G401.6 (cell line): Measurements from ENCODE around the gene AXIN1.
"Not testable (repeated sequence)": the region's sequence is repeated elsewhere in the genome, so short reads cannot be mapped to it uniquely, and the experiment has no call there.

ENCODE experiments used
- FAIRE-seq: peaks from 2 replicates; lab custom pipeline; 2012; peaks lifted over from hg19 to GRCh38; lab: Jason Lieb, UNC

The AXIN1 gene

DNA sequence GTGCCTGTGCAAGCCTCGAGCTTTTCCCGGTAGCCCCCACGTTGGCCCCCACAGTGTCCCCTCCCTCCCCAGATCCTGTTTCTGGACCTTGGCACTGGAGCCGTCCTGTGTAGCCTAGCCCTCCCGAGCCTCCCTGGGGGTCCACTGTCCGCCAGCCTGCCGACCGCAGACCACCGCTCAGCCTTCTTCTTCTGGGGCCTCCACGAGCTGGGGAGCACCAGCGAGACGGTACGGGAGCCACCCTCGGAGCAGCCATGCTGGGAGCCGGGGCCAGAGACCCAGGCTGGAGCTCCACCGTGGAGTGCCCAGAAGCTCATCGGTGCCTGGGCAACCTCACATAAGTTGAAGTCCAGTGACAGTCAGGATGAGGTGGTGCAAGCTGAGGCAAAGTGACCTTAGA is 88.6 kb downstream of the AXIN1 start:
- FAIRE-seq, result no peak

DNA sequence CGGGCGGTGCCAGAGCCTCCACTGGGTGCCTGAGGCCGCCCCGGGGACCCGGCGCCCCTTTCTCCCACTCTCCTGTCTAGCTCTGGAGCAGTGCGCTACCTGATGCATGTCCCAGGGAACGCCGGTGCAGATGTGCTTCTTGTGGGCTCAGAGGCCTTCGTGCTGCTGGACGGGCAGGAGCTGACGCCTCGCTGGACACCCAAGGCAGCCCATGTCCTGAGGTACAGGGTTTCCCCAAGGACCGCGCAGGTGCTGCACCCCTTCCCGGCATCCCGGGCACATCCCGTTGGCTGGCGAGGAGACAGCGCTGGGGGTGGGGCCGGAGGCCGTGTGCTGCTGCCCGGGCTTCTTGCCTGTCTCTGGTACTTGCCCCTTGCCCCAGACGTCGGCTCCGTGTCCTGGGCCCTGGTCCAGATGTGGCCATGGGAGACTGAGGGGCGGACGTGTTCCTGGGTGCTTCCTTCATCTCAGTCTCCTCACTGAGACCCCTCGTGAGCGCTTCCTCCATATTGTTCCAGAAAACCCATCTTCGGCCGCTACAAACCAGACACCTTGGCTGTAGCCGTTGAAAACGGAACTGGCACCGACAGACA is 89.2 kb downstream of the AXIN1 start:
- FAIRE-seq, result no peak

DNA sequence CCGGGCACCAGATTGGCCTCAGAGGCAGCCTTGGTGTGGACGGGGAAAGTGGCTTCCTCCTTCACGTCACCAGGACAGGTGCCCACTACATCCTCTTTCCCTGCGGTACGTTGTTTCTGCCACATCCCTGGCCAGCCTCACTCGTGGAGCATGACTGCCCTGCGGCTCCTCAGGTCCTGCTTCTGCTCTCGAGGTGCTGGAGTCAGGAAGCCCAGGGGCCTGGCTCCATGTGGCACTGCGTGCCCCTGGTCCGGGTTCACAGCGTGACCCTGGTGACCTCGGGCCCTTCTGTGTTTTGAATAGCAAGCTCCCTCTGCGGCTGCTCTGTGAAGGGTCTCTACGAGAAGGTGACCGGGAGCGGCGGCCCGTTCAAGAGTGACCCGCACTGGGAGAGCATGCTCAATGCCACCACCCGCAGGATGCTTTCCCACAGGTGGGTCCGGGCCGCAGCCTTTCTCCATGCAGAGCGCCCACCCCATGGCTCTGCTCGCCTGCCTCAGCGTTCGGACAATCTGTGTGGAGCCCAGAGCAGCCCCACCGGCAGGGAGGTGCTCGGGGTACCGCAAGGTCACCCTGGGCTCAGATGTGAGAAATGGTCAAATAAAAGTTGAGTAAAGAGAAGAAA is 90.3 kb downstream of the AXIN1 start:
- no peak for FAIRE-seq

DNA sequence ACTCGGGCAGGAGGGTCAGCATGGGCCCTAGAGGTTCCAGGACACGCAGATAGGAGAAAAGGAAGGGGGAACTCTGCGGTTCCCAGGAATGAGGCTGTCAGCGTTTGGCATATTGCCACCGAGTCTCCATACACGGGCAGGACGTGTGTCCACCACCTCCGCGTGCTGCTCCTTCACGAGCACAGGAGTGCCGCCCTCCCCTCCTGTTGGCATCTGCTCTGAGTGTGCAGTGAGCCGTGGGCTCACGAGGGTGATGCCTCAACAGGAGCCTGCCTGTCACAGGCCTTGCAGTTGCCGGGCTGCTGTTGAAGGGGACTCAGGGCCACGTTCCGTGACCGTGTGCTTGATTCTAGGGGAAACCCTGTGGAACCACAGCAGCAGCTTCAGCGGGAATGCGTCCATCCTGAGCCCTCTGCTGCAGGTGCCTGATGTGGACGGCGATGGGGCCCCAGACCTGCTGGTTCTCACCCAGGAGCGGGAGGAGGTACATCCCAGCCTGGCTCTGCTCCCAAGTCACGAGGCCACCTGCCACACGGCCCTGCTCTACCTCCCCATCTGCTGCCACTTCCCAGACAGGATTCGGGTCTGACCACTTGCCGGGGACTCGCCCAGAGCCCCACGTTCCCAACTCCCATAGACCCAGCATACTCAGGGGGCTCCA is 91.4 kb downstream of the AXIN1 start:
- FAIRE-seq, result no peak

DNA sequence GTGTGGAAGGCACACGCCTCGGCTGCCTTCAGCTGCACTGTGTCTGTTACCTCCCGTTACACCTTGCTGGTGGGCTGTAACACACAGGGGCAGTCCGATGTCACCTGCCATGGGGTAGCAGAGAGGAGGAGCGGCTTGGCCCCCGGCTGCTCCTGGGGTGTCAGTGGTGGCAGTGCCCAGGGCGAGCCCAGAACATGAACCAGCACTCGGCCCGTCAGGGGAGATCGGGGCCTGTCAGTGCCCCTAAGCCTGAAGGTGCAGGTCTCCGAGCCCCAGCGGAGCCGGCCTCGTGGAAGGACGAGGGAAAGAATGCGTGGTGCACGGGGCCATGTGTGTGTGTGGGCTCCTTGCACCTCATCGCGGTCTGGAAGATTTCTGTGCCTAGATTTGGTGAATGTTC is 92.2 kb downstream of the AXIN1 start:
- FAIRE-seq, result no peak

DNA sequence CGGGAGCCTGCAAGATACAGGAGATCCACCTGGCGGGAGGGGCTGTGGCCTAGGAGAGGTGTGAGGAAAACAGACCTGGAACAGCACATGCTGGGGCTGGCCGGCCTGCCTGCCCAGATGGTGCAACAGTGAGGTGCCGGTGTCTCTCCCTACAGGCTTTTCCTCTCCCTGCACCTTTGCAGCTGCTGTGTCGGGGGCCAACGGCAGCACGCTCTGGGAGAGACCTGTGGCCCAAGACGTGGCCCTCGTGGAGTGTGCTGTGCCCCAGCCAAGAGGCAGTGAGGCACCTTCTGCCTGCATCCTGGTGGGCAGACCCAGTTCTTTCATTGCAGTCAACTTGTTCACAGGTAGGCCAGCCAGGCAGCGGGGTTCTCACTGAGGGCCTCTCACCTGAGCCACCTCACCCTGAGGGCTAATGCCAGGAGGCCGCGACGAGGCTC is 92.7 kb downstream of the AXIN1 start:
- no peak for FAIRE-seq

DNA sequence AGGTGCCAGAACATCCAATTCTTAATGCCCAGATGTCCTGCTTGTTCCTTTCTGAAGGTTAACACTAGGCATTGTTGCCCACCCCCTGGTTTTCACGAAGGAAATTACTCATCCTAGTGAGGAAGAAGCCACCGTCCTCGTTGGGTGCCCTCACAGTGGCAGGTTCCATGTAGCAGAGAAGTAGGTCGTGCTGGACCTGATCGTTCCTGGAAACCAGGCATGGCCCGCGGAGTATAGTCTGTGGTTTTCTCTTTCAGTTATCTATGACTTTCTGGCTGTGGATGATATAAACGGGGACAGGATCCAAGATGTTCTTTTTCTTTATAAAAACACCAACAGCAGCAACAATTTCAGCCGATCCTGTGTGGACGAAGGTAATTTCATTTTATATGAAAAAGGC is 93.3 kb downstream of the AXIN1 start:
- FAIRE-seq, result no peak

DNA sequence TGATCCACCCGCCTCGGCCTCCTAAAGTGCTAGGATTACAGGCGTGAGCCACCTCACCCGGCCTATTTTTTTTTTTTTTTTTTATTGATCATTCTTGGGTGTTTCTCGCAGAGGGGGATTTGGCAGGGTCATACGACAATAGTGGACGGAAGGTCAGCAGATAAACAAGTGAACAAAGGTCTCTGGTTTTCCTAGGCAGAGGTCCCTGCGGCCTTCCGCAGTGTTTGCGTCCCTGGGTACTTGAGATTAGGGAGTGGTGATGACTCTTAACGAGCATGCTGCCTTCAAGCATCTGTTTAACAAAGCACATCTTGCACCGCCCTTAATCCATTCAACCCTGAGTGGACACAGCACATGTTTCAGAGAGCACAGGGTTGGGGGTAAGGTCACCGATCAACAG is 94.4 kb downstream of the AXIN1 start:
- FAIRE-seq, result not testable (repeated sequence)

DNA sequence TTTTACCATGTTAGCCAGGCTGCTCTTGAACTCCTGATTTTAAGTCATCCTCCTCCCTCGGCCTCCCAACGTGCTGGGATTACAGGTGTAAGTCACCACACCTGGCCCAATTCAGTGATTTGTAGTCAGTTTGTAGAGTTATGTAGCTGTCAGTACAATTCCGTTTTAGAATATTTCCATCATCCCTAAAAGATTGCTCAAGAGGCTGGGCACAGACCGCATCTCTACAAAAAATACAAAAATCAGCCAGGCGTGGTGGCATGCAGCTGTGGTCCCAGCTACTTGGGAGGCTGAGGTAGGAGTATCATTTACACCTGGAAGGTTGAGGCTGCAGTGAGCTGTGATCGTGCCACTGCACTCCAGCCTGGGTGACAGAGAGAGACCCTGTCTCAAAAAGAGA is 97.3 kb downstream of the AXIN1 start:
- no peak for FAIRE-seq

DNA sequence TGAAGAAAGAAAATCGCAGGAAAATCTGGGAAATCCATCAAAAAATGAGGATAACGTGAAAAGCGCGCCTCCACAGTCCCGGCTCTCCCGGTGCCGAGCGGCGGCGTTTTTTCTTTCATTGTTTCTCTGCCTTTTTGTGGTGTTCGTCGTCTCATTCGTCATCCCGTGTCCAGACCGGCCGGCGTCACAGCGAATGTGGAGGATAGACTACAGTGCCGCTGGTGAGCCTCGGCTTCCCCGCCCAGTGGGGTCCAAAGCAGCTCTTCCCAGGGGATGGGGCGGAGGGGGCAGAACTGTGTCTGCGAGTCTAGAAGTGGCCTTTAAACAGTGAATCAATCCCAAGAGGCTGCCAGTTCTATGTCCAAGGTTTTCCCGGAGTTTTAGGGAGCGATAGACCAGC is 98.1 kb downstream of the AXIN1 start:
- no peak for FAIRE-seq

DNA sequence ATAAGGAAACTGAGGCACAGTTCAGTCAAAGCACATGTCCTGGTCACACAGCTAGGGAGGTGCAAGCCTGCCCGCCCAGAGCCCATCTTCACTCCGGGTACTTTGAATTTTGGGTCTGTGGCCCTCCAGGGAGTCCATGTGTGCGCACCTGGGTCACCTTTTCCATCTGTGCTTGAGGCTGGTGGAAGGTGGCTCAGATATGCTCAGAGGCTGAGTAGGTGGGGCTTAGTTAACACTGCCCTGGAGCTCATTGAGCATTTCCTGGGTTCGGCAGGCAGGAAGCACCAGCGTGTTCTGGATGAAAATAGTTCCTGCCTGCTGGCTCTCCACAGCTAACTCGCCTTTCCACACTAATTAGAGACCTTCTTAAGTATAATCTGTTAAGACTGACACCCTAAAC is 98.7 kb downstream of the AXIN1 start:
- no peak for FAIRE-seq

DNA sequence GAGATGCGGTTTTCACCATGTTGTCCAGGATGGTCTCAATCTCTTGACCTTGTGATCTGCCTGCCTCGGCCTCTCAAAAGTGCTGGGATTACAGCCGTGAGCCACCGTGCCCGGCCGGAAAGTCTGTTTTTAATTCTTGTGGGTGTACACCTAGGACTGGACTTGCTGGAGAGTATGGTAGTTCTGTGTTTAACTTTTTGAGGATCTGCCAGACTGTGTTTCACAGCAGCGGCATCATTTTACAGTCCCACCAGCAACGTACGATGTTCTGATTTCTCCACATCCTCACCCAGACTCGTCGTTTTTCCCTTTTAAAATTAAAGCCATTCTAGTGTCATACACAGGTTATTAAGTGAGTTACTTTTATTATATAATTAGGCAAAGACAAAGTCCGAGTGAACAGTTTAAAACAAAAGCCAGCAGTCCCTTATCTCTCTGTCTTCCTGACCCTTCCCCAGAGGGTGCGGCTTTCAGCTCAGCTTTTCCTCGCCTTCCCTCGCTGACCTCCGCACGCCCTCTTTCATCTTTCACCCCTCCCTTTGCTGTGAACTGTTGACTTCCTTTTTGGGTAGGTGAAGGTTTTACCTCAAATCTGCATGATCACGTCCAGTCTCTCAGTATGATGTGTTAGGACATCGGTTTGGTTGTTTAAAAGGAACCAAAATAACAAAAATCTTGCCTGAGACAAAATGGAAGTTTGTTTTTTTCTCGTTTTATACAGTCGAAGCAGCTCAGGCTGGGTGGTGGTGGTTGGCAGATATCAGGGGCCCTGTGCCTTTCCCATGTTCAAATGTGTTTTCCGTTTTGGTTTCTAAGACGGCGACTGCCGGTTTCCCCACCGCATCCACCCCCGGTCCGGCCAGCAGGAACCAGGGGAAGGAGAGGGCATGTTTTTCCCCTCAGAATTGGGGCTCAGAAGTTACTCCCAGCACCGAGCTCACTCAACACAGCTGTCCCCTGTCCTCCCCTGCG is 99.9 kb downstream of the AXIN1 start:
- FAIRE-seq, result no peak

DNA sequence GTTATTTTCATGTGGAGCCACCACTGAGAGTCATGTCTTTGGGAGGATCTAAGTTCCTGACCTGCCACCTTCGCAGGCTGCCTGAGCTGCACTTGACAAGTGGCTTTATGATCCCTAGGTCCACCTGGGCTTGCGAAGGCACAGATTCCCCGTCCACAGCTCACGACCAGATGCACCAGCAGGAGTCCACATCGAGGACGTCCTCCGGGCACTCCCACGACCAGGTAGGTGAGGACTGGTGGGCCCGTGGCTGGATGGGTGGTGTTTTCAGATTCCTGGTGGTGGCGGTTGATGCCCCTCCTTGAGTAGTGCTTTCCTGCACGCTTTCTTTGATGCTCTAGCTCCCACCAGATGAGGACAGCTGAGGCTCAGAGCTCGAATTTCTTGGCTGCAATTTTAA is 103.1 kb downstream of the AXIN1 start:
- FAIRE-seq, result no peak

DNA sequence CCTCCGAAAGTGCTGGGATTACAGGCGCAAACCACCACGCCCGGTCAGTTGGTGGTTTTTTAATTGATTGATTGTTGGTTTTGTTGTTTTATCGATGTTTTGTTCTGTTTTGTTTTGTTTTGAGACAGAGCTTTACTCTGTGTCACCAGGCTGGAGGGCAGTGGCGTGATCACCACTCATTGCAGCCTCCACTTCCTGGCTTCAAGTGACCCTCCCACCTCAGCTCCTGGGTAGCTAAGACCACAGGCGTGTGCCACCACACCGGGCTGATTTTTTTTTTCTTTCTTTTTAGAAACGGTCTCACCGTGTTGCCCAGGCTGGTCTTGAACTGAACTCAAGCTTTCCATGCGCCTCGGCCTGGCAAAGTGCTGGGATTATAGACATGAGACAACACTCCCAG is 105.5 kb downstream of the AXIN1 start:
- no peak for FAIRE-seq

DNA sequence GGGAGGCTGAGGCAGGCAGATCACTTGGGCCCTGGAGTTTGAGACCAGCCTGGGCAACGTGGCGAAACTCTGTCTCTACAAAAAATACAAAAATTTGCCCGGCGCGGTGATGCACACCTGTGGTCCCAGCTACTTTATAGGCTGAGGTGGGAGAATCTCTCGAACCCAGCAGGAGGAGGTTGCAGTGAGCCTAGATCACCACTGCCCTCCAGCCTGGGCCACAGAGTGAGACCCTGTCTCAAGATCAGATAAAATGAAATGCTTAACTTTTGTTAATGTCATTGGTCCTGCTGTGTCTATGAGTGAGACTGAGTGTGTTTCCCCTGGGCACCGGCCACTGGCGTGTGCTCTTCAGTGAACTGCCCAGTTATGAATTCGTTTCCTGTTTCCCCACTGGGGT is 107.4 kb downstream of the AXIN1 start:
- FAIRE-seq, result no peak

DNA sequence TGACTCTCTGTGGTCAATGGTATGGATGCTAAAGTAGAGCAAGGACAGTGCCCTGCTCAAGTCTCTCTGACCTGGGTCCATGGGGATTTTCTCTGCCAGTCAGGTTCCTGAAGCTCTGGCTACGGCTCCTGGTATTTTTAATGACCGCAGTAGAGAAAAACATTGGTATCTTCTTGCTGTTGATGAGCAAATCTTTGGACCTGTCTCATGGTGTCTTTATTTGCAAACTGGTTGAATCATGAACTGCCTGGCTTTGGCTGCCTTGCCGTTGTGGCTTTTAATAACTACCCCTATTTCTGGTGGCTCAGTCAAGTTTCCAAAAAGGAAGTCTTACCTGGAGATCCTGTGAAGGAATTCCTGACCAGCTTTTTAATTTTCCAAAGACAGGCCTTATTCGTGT is 109.2 kb downstream of the AXIN1 start:
- no peak for FAIRE-seq

DNA sequence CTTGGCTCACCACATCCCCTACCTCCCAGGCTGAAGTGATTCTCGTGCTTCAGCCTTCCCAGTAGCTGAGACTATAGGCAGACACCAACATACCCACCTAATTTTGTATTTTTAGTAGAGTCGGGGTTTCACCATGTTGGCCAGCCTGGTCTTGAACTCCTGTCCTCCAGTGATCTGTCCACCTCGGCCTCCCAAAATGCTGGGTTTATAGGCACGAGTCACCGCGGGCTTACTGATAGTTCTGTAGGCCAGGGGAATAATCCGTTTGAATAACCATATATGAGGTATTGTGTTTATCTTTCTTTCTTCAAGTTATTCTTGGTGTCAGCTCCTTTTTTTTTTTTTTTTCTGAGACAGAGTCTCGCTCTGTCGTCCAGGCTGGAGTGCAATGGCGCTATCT is 110.2 kb downstream of the AXIN1 start:
- FAIRE-seq, result no peak

DNA sequence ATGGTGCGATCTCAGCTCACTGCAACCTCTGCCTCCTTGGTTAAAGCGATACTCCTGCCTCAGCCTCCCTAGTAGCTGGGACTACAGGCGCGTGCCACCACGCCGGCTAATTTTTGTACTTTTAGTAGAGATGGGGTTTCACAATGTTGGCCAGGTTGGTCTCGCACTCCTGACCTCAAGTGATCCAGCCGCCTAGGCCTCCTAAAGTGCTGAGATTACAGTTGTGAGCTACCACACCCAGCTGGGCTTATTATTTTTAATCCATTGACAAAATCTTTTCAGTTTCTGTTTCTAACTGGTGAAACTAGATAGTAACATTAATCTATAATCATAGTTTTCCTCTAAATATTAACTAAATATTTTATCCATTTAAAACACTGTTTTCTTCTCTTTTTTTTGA is 112.0 kb downstream of the AXIN1 start:
- no peak for FAIRE-seq

DNA sequence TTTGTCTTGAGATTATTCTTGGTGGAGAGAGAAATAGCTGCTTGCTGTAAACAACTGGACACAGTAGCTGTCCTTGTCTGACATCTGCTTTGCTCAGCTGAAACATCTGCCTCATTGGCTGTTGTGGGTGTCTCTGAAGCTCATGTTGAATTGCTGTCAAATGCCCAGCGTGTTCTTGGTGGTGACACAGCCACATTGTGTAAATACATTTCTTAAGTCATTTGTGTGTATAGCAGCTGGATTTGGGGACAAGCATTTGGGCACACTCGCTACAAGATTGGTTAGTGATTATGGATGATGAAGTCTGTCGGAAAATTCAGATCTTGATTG is 112.6 kb downstream of the AXIN1 start:
- FAIRE-seq, result no peak
